NCI-H2227 (cell line): Measurements from ENCODE around the gene TNFRSF9.
"Not testable (repeated sequence)": the region's sequence is repeated elsewhere in the genome, so short reads cannot be mapped to it uniquely, and the experiment has no call there.

Experiments
- DNase-seq: peaks from one replicate; lab custom pipeline; 2025; ENCODE audit not compliant: unreplicated experiment; lab: John Stamatoyannopoulos, UW

TNFRSF9 gene

GRCh38 chr1:7921796-7922195 is 18.8 kb downstream of the TNFRSF9 start:
- no peak for DNase-seq

DNA sequence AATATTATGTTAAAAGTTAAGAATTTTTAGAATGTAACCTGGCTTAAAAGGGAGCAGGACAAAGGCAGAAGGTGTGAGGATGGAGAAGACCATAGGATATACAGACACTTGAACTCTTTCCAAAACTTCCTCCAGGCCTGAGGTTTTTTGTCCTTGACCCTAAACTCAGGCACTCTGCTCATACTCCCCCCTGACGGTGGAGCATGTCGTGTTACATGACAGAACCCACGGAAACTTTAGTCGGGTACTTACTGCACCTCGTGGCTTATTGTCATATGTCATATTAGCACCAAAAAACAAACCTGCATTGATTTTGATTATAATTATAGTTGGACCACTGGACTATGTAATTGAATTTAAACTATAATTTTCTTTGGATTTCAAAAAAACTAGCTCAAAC is 20.8 kb downstream of the TNFRSF9 start:
- DNase-seq, result no peak

DNA sequence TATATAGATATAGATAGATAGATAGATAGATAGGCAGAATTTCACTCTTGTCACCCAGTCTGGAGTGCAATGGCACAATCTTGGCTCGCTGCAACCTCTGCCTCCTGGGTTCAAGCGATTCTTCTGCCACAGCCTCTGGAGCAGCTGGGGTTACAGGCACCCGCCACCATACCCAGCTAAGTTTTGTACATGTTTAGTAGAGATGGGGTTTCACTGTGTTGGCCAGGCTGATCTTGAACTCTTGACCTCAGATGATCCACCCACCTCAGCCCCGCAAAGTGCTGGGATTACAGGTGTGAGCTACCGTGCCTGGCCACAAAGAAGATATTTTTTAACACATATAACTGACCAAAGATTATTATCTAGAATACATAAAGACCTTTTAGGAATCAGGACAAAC is 22.7 kb downstream of the TNFRSF9 start:
- DNase-seq, result not testable (repeated sequence)

GRCh38 chr1:7916501-7916830 is 24.2 kb downstream of the TNFRSF9 start:
- no peak for DNase-seq

DNA sequence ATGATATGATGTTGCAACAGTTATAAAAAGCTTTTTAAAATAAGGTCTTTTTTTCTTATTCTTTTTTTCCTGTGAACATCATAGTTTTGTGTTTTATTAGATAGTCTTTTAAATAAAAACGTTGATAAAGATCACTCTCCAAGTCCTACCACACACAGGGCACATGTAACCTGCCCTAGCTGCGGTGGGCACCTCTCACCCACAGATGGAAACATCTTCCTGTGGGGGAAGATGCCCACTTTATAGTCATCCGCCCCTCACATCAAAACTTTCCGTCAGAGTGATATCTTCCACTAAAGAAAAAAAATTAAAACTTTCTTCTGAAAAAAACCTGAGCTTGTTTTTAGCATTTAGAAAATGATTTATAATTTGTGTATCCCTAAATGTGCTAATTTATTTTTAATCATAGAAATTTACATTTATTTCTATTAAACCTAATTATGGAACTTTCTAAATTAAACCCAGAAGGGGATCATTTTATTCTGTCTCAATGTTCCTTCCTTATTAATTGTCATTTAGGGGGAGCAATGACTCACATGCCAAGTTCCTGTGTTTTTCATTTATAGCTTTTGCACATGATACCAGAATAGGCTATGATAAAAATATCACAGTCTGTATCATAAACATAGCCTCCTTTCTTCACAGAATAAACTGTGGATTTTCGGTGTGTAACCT is 24.7 kb downstream of the TNFRSF9 start:
- DNase-seq, result no peak

GRCh38 chr1:7912743-7913557 is 27.7 kb downstream of the TNFRSF9 start:
- no peak for DNase-seq

GRCh38 chr1:7912145-7912544 is 28.5 kb downstream of the TNFRSF9 start:
- DNase-seq, result no peak

DNA sequence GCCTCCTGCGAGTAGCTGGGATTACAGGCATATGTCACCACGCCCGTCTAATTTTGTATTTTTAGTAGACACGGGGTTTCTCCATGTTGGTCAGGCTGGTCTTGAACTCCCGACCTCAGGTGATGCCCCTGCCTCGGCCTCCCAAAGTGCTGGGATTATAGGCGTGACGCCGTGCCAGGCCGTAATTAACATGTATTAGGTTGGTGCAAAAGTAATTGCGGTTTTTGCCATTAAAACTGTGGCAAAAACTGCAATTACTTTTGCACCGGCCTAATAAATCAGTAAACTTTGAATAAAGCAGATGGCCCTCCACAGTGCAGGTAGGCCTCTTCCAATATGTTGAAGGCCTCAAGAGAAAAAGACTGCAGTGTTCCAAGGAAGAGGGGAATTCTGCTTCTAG is 35.4 kb downstream of the TNFRSF9 start:
- no peak for DNase-seq

- DNase-seq, result peak; percentile 84
Measured at GRCh38 chr1:7902478-7903085, 38.1 kb downstream of the TNFRSF9 start.

DNA sequence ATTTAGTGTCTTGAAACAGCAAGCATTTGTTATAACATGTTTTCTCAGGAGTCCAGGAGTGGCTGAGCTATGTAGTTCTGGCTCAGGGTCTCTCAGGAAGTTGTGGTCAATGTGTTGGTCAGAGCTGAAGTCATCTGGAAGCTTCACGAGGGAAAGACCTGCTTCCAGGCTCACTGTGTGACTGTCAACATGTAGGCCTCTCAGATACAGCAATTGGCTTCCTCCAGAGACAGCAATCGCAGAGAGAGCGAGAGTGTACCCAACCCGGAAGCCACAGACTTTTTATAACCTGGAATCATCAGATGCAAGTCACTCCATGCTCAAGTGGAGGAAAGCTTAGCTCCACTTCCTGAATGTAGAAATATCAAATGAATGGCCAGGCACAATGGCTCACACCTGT is 40.9 kb downstream of the TNFRSF9 start:
- DNase-seq, result no peak

DNA sequence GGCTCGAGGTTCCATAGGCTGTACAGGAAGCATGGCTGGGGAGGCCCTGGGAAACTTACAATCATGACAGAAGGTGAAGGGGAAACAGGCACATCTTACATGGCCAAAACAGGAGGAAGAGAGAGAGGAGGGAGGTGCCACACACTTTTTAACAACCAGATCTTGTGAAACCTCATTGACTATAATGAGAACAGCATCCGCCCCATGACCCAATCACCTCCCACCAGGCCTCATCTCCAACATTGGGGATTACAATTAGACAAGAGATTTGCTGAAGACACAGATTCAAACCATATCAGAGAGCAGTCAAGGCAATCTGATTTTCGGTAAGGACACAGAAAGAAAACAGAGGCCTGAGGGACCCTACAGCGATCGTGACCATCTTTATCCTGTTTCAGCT is 41.7 kb downstream of the TNFRSF9 start:
- no peak for DNase-seq

GRCh38 chr1:7896994-7897393 is 43.6 kb downstream of the TNFRSF9 start:
- no peak for DNase-seq

- no peak for DNase-seq
Measured at GRCh38 chr1:7893529-7894180, 47.0 kb downstream of the TNFRSF9 start.

DNA sequence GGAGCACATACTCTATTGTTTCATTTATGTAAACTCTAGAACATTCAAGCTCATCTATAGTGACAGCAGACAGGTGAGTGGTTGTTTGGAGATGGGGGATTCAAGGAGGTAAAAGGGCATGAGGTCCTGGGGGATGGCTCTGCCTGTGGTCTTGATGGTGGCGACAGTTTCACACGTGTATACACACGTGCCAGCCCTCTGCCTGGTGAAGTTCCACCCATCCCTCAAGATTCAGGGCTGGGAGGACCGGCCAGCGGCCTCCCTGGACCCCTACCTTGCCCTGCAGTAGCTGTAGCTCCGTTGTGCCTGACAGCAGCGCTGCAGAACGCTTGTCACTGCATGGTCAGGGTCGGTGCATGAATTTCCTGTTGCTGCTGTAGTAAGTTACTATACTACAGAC is 48.8 kb downstream of the TNFRSF9 start:
- no peak for DNase-seq

DNA sequence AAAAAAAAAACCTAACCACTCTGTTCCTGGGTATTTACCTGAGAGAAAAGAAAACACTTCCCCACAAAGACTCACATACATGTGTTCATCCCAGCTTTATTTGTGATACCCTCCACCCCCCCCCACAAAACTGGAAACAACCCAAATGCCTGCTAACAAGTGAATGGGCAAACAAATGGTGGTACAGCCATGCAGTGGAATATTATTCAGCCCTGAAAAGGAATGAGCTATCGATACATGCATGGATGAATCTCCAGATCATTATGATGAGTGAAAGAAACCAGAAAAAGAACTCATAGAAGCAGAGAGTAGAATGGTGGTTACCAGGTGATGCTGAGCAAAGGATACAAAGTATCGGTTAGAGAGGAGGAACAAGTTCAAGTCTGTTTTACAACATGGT is 49.8 kb downstream of the TNFRSF9 start:
- no peak for DNase-seq

- no peak for DNase-seq
Measured at GRCh38 chr1:7888248-7889081, 52.2 kb downstream of the TNFRSF9 start.

GRCh38 chr1:7886405-7886745 is 54.3 kb downstream of the TNFRSF9 start:
- DNase-seq, result peak; percentile 20

DNA sequence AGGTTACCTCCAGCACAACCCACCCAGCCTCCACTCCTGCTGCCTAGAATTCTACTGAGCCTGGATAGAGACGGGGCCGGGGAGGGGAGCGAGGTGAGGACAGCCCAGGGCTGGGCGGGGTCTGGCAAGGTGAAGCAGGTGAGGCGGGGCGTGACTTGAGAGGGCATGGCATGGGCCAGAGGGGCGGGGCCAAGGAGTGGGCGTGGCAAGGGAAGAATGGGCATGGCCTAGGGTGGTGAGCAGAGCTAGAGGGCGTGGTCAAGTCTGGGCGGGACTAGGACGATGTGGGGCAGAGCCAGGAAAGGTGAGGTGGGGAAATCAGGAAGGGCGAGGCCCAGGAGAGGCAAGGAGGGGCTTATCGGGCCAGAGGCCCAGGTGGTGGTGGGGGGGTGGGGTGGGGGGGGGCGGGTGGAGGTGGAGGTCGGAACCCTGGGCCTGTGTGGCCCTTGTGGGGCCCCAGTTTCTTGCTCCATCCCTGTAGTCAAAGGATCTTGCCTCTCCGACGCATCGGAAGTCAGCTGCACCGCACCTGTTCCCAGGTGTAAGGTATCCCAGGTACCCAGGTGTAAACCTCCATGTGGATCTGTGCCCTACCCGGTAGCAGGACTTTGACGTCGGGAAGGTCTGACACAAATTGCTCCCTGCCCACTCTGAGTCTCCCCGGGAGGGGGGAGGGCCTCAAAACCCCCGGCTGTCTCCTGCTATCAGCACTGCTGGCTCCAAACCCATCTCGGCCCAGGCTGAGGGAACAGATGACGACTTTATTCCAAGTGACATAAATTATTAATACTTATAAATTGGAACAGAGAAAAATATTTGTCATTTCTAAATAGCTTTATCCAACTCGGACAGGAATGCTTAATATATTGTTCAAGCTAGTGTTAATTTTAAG is 54.9 kb downstream of the TNFRSF9 start:
- no peak for DNase-seq

DNA sequence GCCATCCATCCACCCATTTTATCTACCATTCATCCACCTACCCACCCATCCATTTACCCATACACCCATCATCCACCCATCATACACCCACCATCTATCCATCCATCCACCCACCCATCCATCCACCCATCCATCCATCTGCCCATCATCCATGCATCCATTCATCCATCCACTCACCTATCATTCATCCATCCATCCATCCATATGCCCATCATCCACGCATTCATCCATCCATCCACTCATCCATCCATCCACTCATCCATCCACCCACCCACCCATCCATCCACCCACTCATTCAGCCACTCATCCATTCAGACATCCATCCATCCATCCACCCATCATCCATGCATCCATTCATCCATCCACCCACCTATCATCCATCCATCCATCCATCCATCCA is 55.9 kb downstream of the TNFRSF9 start:
- DNase-seq, result no peak

DNA sequence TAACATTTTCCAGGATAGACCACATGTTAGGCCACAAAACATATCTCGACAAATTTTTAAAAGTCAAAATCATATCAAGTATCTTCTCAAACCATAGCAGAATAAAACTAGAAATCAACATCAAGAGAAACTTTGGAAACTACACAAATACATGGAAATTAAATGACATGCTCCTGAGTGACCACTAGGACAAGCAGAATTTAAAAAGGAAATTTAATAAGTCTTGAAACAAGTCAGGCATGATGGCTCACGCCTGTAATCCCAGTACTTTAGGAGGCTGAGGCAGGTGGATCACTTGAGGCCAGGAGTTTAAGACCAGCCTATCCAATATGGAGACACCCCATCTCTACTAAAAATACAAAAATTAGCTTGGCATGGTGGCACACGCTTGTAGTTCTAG is 61.4 kb downstream of the TNFRSF9 start:
- DNase-seq, result no peak
